GM12878 (cell line): Measurements from ENCODE around the gene LMAN1L.

Source experiments
- CTCF ChIP-seq, 3 experiments: IDR thresholded peaks in 2 of 3; conservative IDR thresholded peaks in 1 of 3; 2 replicates each; pipeline ENCODE4 v1.5.1; 2011; ENCODE audit warnings: low read depth in 3 of 3, low read length in 3 of 3, mild to moderate bottlenecking in 3 of 3, control low read depth in 2 of 3, moderate library complexity in 2 of 3, inconsistent platforms in 1 of 3, mixed read lengths in 1 of 3; ENCODE audit not compliant: control insufficient read depth in 2 of 3, insufficient read depth in 1 of 3; ENCODE audit errors: extremely low read depth in 1 of 3
- FOS ChIP-seq: IDR thresholded peaks from 3 replicates; pipeline ENCODE4 v1.6.1; 2011; ENCODE audit warnings: borderline replicate concordance; ENCODE audit not compliant: insufficient read length; ENCODE audit errors: extremely low read depth
- HDAC6 ChIP-seq: fragments of 200-600 bp; sonication (generic); IDR thresholded peaks from one replicate; pipeline ENCODE4 v1.8.0; 2017; ENCODE audit warnings: antibody characterized with exemption; ENCODE audit not compliant: unreplicated experiment
- NFYB ChIP-seq: IDR thresholded peaks from 2 replicates; pipeline ENCODE4 v1.6.1; 2011; ENCODE audit warnings: low read depth, mild to moderate bottlenecking, low read length, improper control_type of control experiment, moderate library complexity; ENCODE audit not compliant: insufficient read depth
- POLR2AphosphoS5 ChIP-seq: IDR thresholded peaks from 2 replicates; pipeline ENCODE4 v1.6.1; 2011; ENCODE audit warnings: mild to moderate bottlenecking, low read length, inconsistent platforms
- RAD21 ChIP-seq: IDR thresholded peaks from 2 replicates; pipeline ENCODE4 v1.6.1; 2011; ENCODE audit warnings: mild to moderate bottlenecking, low read depth, low read length, moderate library complexity; ENCODE audit not compliant: insufficient read depth
- SP1 ChIP-seq: IDR thresholded peaks from one replicate; pipeline ENCODE4 v1.6.1; 2011; ENCODE audit warnings: low read depth, low read length
- TARDBP ChIP-seq: IDR thresholded peaks from 2 replicates; pipeline ENCODE4 v1.6.1; 2016; ENCODE audit warnings: borderline replicate concordance

- TF ChIP-seq CTCF (IDR thresholded peaks at IDR 0.05 in 2 of 3, conservative IDR thresholded peaks at IDR 0.05 in 1 of 3; ENCODE audit: control insufficient read depth in 2 of 3, extremely low read depth in 1 of 3, insufficient read depth in 1 of 3, low read depth in 3 of 3, low read length in 3 of 3) (no peak), POLR2AphosphoS5 (no peak), HDAC6 (no peak), TARDBP (no peak), RAD21 (no peak), FOS (no peak), SP1 (no peak), NFYB (no peak)
Measured at GRCh38 chr15:74770211-74770903, 42.3 kb upstream of the LMAN1L start.
